ENCODE data around the gene RASL12.
A peak's percentile ranks its signal among the peaks of the same experiment; 100 is the strongest.
"Not testable (repeated sequence)": the region's sequence is repeated elsewhere in the genome, so short reads cannot be mapped to it uniquely, and the experiment has no call there.

RASL12 gene

DNA sequence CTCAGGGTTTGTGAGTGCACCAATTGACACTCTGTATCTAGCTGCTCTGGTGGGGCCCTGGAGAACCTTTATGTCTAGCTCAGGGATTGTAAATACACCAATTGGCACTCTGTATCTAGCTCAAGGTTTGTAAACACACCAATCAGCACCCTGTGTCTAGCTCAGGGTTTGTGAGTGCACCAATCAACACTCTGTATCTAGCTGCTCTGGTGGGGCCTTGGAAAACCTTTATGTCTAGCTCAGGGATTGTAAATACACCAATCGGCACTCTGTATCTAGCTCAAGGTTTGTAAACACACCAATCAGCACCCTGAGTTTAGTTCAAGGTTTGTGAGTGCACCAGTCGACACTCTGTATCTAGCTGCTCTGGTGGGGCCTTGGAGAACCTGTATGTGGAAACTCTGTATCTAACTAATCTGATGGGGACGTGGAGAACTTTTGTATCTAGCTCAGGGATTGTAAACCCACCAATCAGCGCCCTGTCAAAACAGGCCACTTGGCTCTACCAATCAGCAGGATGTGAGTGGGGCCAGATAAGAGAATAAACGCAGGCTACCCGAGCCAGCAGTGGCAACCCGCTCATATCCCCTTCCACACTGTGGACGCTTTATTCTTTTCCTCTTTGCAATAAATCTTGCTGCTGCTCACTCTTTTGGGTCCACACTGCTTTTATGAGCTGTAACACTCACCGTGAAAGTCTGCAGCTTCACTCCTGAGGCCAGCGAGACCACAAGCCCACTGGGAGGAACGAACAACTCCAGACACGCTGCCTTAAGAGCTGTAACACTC lies 8.0 kb upstream of the RASL12 start:
- DNase-seq = not testable (repeated sequence)

DNA sequence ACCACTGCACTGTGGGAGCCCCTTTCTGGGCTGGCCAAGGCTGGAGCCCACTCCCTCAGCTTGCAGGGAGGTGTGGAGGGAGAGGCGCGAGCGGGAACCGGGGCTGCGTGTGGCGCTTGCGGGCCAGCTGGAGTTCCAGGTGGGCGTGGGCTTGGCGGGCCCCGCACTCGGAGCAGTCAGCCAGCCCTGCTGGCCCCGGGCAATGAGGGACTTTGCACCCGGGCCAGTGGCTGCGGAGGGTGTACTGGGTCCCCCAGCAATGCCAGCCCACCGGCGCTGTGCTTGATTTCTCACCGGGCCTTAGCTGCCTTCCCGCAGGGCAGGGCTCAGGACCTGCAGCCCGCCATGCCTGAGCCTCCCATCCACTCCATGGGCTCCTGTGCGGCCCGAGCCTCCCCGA lies 7.2 kb upstream of the RASL12 start:
- DNase-seq = not testable (repeated sequence)

DNA sequence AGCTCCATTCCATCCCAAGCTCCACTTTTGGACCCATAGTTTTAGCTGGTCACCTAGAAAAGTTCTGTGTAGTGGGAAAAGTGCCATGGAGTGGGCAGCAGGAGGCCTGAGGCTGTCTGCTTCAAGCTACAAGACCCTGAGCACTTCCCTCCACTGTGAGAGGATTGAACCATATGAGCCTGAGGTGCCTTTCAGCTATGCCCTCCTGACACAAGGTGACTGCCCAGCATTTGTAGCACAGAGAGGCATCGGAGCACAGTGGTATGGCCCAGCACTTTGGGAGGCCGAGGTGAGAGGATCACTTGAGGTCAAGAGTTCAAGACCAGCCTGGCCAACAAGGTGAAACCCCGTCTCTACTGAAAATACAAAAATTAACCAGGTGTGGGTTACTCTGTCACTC lies 4.8 kb upstream of the RASL12 start:
- no peak for DNase-seq

DNA sequence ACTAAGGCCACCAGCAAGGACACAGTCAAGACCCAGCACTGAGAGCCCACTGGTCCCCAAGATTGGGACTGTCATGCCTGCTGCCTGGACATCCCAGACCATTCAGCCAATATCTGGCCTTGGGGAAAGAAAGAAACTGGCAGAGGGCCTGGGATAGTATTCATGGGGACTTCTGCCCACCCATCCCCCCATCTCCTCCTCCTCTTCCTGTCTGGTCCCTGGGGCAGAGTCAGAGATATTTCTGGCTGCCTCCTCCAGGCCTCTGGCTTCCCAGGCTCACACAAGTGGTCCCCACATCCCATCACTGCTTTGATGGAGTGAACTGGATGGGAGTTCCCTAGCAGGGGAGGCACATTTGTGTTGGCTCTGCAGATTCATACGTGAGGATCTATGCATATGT lies 4.2 kb upstream of the RASL12 start:
- no peak for DNase-seq

DNA sequence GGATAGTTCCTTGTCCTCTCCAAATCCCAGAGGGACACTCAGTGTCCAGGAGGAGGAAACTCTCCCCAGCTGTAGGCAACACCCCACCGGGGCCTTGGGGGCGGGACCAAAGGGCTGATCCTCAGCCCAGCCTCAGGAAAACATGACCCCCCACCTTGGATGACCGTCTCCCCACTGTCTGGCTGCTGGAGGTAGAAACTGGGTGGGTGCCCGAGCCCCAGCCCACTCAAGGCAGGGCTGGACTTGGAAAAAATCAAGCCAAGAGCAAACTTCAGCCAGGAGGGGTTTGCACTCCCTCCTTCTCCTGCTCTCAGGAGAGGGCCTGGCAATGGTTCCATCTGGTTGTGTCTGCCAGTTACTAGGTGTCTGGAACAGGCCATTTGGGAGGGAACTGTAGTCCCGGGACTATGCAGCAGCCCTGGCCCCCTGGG lies 3.6 kb upstream of the RASL12 start:
- no peak for DNase-seq

DNA sequence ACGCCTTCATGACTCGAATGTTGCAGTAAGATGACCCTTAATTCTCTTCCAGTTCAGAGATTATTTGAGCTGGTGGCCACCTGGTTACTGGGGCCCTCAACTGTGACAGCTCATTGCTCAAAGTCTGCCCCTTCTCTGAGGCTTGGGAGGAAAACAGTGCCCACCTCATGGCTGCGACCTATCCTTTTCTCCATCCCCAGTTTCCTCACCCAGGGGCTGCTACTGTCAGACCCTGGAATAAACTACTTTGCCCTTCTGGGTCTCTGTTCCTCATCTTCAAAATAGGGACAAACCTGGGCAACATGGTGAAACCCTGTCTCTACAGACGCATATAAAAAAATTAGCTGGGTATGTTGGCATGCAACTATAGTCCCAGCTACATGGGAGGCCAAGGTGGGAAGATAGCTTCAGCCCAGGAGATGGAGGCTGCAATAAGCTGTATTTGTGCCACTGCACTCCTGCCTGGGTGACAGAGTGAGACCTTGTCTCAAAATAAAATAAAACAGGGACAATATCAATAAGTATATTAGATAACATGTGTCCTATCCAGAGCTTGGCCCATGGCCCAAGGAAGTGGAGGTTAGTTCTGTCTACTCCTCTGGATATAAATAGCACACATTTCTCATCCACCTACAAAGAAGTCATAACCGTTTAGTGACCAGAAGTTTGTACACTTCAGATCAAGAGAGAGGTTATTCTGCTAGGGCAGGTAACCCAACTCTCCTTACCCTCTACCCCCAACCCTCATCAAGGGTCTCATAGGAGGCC lies 2.2 kb upstream of the RASL12 start:
- DNase-seq = no peak

DNA sequence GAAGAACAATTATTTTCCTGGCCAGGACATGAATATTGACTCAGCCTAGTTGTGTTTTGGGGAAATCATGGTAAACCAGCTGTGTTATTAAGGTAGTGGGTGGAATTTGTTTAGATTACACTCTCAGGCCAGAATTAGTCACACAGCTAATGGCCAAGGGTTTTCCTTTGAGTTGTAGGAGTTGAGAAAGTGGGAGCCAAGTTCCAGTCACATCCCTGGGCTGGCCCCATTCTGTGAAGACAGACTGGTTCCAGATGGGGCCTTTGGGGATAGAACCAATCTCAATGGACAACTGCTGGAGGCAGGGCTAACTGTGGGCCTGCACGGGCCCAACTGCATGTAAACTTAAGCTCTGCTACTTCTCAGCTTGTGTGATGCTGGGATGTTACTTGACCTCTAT lies 1.4 kb upstream of the RASL12 start:
- peak; percentile 12 for DNase-seq

DNA sequence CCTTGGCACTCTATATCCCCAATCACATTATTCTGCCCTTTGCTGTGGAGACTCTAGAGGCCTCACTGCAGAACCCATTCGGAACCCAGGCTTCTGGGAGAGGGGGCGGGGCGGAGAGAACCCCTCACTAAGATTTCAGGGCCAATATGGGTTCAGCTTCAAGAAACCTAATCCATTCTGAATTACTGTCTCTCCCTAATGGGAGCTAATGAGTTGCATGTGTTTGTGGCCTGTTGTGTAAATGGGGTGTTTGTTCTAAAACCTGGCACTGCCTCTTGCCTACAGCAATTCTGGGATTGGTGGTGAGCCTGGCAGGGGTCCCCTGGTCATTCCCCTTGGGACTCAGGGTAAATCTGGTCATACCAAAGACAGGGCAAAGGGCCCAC lies 605 bp upstream of the RASL12 start:
- no peak for DNase-seq

DNA sequence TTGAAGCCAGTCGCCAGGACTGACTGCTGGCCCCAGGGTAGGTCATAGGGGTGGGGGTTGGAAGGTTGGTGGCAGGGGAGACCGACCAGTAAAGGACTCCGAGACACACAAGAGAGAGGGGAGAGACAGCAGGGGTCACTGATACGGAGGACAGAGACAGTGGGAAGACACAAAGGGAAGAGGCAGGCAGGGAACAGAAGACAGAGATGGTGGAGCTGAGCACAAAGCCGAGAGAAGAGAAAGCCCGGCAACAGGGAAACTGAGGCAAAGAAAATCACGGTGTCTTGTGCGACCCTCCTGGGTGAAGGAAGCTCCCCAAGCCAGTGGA lies 510 bp downstream of the RASL12 start:
- DNase-seq = no peak

DNA sequence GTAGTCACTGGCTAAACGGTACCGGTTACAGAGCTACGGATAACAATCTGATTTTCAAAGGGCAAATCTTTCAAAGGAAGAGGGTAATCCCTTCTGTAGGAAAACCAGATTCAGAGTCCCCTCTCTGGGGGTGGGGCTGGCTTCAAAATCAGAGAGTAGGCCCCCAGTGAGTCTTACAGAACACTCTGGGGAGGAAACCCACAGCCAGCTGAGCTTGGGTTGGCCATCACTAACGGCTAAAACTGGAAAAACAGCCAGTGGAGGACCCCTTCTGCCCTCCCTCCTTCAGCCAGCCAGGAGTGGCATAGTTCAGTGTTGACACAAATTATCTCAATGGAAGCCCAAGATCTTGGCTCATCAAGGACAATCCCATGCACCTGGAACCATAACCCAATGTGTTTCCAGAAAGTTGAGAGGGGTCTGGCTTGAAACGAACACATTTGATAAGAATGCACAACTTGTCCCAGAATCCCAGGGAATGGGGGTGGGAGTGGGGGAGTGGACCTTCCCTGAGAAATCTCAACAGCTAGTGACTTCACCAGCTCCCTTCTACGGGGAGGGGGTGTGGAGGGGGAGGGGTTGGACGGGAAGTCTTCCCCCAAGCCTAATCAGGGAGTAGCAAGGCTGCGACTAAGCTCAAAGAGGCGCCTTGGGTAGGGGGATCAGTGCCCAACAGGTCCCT lies 1.0 kb downstream of the RASL12 start:
- no peak for DNase-seq

DNA sequence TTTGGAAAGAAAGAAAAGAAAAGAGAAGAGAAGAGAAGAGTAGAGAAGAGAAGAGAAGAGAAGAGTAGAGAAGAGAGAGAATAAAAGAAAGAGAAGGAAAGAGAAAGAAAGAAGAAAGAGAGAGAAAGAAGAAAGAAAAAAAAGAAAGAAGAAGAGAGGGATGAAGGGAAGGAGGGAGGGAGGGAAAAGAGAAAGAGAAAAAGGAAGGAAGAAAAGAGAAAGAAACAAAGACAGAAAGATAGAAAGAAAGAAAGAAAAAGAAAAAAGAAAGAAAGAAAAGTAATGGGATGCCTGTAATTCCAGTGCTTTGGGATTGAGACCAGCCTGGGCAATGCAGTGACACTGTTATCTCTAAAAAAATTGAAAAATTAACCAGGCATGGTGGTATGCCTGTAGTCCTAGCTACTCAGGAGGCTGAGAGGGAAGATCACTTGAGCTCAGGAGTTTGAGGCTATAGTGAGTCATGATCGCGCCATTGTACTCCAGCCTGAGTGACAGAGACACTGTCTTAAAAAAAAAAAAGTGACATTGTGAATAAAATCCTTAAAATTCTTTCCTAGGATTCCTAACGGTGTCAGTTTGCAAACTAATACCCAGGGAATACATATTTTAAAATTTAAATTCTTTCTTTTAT lies 1.7 kb downstream of the RASL12 start:
- DNase-seq = no peak

DNA sequence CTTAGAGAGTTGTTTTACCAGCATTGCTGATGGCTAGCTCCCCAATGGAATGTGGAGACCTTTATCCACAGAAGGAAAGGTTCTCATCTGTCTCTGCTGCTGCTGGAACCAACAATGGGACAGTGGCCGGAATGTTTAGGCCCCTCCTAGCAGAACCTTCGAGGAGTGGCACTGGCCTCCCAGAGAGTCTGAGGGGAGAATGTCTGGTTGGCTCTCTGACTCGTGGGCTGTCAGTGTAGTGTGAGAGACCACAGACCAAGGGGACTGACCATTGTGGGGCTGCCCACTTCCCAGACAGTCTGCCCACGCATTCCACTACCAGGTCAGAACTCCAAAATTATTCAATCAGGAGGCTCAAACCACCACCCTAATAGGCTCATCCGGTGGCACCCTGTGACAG lies 5.1 kb downstream of the RASL12 start:
- no peak for DNase-seq

DNA sequence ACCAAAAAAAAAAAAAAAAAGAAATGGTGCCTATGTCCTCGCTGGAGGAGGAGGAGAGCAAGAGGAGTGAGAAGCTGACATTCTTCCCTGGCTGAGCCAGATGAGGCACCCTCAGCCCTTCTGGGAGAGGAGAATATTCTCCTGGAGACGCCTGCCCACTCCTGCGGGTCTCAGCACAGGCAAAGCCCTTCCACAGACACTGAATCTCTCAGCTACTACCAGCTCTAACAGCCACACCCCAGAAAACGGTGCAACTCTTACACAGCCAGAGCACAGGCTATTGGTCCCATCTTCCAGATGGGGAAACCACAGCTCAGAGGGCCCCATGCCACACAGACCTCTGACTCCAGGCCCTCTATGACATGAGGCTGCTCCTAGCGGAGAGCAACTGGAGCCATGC lies 5.7 kb downstream of the RASL12 start:
- no peak for DNase-seq

DNA sequence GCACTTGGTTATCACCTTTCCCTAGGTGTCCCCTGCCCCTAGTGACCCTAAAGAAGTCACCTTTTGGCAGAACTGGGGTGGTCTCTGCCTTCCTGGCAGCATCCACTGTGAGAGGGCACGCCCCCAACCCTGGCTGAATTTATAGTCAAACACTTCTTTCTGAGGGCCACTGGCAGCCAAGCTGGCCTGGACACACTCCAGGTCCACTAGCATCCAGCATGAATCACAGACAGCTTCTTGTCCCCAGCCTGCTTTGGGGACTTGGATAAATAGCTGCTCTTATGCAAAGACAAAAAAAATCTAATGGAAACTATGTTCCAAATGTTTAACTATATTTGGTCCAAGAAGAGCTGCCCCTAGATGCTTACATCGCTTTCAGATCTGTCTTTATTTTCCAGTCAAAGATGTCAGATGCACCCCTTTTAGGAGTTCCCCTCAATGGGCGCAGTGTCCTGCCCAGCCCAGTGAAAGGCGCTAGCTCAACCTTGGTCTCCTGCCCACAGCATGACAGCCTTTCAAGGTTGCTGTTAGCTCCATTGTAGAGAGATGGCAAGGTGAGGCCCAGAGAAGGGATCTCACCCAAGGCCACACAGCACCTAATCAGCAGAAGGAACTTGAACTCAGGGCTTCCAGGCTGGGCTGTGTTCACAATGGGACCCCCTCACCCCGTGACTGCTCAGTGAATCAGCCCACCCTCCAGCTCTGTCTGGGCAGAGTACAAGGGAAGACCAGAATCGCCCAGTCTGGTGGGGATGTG lies 7.0 kb downstream of the RASL12 start:
- DNase-seq = no peak

DNA sequence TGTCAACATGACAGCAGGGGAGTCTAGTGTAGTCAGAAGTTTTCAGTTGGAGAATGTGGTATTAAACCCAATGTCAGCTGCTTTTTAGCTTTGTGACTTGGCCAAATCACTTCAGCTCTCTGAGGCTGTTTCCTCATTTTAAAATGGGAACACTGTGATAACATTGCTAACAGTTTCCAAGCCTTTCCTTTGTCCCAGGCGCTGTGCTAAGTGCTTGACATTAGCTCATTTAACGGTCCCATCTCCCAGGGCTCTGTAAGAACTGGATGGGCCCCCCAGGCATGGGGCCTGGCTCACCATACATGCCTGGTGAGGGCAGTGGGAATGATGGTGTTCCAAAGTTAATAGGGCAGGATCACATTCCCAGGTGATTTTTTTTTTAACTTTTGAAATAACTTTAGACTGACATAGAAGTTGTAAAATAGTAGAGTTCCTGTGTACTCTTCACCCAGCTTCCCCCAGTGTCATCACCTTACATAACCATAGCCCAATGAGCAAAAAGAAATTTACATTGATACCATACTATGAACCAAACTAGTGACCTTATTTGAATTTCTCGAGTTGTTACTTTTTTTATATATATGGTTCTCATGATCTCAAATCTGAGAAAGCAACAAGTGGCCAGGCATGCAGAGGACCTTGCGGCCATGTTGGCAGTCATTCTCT lies 7.7 kb downstream of the RASL12 start:
- DNase-seq = peak; percentile 11

DNA sequence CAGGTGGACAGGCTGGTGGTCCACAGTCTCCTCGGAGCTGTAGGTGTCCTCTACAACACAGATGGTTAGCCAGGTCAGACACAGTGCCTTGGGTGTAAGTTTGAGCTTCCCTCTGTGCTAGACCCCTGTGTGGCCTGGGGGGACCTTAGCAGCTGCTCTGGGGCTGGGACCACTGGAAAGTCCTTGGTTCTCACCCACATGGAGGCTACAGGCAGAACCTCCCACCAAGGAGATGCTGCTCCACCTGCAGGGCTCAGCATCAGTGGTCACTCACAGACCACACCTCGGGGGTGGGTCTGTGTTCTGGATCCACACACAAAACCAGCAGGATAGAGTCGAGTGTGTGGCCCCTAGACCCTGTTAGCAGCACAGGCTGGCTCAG lies 8.4 kb downstream of the RASL12 start:
- no peak for DNase-seq

DNA sequence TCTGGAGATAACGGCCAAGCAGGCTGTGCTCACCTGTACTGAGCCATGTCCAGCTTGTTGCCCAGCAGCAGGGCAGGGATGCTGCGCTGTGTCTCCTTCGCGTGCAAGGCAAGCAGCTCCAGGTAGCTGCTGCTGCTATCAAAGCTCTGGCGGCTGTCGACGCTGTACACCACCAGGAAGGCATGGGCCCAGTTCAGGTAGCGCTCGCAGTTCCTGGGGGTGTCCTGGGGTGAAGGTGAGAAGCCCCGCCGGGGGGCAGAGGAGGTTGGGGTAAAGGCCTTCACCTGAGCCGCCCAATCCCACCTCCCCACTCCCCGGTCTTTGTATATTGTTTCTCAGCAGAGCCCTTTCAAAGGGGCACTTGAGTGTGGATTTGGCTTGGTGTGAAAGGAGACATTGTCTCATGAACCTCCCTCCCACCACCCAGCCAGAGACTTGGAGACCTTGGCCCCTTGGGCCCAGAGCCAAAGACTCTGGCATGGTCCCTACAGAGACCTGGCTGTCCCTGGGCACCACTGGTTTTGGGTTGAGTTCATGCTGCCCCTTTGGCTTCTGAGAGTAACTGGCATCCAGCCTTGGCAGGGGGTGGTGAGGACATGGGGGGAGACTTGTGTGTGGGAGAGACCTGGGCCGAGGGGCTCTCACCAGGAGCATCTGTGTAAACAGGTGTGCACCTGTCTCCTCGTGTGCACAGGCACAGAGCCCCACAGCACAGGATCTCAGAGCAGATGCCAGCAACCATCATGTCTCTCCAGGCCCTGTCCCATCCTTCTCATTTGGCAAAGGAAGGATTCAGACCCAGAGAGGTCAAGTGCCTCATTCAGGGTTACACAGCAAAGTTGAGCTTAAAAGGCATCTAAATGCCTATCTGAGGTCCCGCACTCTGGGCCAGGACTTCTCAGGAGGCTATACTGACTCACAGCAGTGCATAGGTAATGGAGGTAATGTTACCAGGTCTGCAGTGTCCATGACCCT lies 9.1 kb downstream of the RASL12 start:
- DNase-seq = no peak

DNA sequence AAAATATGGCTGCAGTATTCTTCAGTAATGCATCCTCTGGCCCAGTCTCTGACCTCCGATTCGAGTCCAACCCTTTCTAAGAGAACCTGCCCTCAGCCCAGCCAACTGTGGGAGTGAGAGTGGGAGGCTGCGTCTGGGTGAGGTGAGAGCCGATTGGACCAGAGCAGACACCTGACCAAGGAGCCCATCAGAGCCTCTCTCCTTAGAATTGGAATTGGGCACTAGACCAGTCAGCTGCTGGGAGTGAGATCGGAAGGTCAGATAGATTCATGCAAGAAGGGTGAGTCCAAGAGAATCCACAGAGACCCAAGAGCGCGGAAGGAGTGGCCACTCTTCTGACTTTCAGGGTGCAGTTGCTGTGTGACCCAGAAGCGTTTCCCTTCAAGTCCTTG lies 10.2 kb downstream of the RASL12 start:
- DNase-seq = no peak

DNA sequence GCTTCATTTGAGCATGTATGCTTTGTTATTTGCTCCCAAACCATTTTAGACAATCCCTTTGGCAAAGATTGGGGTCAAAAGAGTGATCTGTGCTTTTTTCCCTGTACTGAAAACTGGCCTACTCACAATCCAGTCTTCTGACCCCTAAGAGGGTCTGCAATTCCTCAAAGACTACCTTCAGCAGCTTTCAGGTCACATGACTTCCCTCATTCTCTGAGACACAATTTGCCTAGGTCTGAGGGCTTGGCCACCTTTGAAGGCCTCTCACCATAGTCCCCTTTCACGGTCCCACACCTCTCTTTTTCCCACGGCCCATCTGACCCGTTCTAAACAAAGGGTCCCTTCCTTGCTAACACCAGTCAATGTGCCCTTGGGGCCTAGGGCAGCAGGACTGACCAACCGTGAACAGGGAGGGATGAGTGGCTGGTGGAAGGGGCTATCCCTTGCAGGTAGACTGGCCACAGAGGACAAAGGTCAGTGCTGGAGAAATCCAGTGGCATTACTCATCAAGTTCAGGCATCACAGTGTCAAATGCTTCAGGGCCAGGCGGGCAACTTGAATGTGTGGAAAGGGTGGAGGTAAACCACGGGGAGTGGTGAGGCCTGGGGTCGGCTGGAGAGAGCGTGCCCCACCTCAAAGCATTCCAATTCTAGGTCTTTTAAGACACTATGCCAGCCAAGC lies 10.8 kb downstream of the RASL12 start:
- DNase-seq = no peak

DNA sequence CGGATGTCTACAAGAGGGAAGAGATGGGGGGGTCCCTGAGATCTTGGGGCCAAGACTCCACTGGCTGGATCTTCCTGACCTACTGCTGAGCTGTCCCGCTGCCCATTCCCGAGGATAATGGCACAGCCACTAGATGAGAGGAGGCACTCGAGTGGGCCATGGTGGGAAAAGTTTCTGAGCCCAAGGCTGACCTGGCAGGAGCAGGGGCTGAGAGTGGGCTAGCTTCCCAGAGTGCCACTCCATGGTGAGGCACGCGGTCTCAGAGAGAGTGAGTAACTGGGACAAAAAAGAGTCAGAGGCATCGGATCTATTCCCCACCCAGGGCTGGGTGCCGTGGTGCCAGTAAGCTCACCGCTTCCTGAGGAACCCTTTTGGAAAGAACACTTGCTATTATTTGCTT lies 11.7 kb downstream of the RASL12 start:
- DNase-seq = no peak

Data from inflammatory macrophage treated with lipopolysaccharide for 4 hours (primary cell).